Measurements from ENCODE around the gene PNLDC1. TPM values are rescaled to one million over a fixed set of nuclear protein-coding genes. Genes with fewer than 3 reads are reported as not detected.

The PNLDC1 gene
- total RNA-seq, 2 donors from 2014 or later, result 0.54 TPM; not detected in 1

GRCh38 chr6:159754959-159755914 lies 44.8 kb upstream of the PNLDC1 start:
- no peak for TF ChIP-seq CTCF (IDR thresholded peaks at IDR 0.05)
- Histone ChIP-seq H3K4me1 (ENCODE audit: control insufficient read depth in 1 of 2, low read depth in 2 of 2) (peaks cover 0 to 8% of the 10 kb centered on the region in 2 donors), H3K9me3 (no peaks in the 10 kb centered on the region), H3K4me3 (no peak overlapping the region), H3K36me3 (peaks cover 24% of the 10 kb centered on the region), H3K27me3 (replicated peaks; ENCODE audit: insufficient read depth) (no peaks in the 10 kb centered on the region), H3K27ac (peak overlapping the region; percentile 1 to 20)
- ATAC-seq (ENCODE audit: insufficient number of reproducible peaks, low FRiP score, low read depth), result no peak
- no peak for DNase-seq (ENCODE audit: low spot score)

- ATAC-seq (ENCODE audit: insufficient number of reproducible peaks, low FRiP score, low read depth), result no peak
Observed at GRCh38 chr6:159756508-159756907, 43.6 kb upstream of the PNLDC1 start.

GRCh38 chr6:159758031-159759001 lies 41.8 kb upstream of the PNLDC1 start:
- Histone ChIP-seq H3K9me3 (no peaks in the 10 kb centered on the region), H3K36me3 (peaks cover 18% of the 10 kb centered on the region), H3K4me3 (no peak overlapping the region), H3K27me3 (replicated peaks; ENCODE audit: insufficient read depth) (no peaks in the 10 kb centered on the region), H3K27ac (no peak overlapping the region), H3K4me1 (ENCODE audit: control insufficient read depth in 1 of 2, low read depth in 2 of 2) (peaks cover 7 to 24% of the 10 kb centered on the region in 2 donors)
- TF ChIP-seq CTCF (IDR thresholded peaks at IDR 0.05), result no peak
- ATAC-seq (ENCODE audit: insufficient number of reproducible peaks, low FRiP score, low read depth) (no peak), DNase-seq (ENCODE audit: low spot score) (no peak)

More at GRCh38 chr6:159756508-159756907, 43.6 kb upstream of the PNLDC1 start:
- H3K9me3 ChIP-seq, result no peaks in the 10 kb centered on the region
- H3K36me3 ChIP-seq, result peaks cover 24% of the 10 kb centered on the region
- no peak overlapping the region for H3K4me3 ChIP-seq
- no peak for TF ChIP-seq CTCF (IDR thresholded peaks at IDR 0.05)
- DNase-seq (ENCODE audit: low spot score), result no peak
- no peak overlapping the region for H3K27ac ChIP-seq
- no peaks in the 10 kb centered on the region for H3K27me3 ChIP-seq (replicated peaks; ENCODE audit: insufficient read depth)
- H3K4me1 ChIP-seq (ENCODE audit: control insufficient read depth in 1 of 2, low read depth in 2 of 2), result peaks cover 7 to 15% of the 10 kb centered on the region in 2 donors

GRCh38 chr6:159759645-159760044 lies 40.4 kb upstream of the PNLDC1 start:
- H3K36me3 ChIP-seq, result peaks cover 12% of the 10 kb centered on the region
- H3K9me3 ChIP-seq, result no peaks in the 10 kb centered on the region
- H3K4me3 ChIP-seq, result no peak overlapping the region
- no peak overlapping the region for H3K27ac ChIP-seq
- DNase-seq (ENCODE audit: low spot score), result no peak
- H3K4me1 ChIP-seq (ENCODE audit: control insufficient read depth in 1 of 2, low read depth in 2 of 2), result peaks cover 7 to 24% of the 10 kb centered on the region in 2 donors
- TF ChIP-seq CTCF (IDR thresholded peaks at IDR 0.05), result no peak
- ATAC-seq (ENCODE audit: insufficient number of reproducible peaks, low FRiP score, low read depth), result no peak
- H3K27me3 ChIP-seq (replicated peaks; ENCODE audit: insufficient read depth), result no peaks in the 10 kb centered on the region

Measured in thoracic aorta (tissue), 2 donors.